ENCODE measurements around the gene VPS36.

DNA sequence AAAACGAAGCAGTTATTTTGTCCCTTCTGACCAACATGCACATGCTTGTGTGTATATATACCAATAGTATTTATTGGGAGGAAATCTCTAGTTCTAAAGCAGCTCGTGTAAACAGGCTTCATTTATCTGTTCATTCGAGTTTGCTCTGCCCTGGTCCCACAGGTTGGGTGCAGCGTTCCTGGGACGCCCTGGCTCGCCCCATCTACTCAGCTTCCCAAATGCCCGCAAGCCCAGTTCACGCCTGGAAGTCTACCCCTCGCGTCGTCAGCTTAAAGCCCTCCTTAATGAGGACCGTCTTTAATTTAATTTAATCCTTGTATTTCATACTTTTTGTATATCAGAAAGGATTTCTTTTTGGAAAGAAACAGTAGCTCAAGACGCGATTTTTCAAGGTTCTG is 45.1 kb downstream of the VPS36 start:
- TF ChIP-seq POLR2A (IDR thresholded peaks at IDR 0.05; ENCODE audit: low read depth, low read length) = no peak
- no peak for TF ChIP-seq ZNF274 (IDR thresholded peaks at IDR 0.05; ENCODE audit: insufficient read depth, insufficient read length)
- TF ChIP-seq, protein P1, sequence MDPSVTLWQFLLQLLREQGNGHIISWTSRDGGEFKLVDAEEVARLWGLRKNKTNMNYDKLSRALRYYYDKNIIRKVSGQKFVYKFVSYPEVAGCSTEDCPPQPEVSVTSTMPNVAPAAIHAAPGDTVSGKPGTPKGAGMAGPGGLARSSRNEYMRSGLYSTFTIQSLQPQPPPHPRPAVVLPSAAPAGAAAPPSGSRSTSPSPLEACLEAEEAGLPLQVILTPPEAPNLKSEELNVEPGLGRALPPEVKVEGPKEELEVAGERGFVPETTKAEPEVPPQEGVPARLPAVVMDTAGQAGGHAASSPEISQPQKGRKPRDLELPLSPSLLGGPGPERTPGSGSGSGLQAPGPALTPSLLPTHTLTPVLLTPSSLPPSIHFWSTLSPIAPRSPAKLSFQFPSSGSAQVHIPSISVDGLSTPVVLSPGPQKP (IDR thresholded peaks at IDR 0.05; ENCODE audit: low read depth, low read length) = no peak
- TF ChIP-seq, protein P2, sequence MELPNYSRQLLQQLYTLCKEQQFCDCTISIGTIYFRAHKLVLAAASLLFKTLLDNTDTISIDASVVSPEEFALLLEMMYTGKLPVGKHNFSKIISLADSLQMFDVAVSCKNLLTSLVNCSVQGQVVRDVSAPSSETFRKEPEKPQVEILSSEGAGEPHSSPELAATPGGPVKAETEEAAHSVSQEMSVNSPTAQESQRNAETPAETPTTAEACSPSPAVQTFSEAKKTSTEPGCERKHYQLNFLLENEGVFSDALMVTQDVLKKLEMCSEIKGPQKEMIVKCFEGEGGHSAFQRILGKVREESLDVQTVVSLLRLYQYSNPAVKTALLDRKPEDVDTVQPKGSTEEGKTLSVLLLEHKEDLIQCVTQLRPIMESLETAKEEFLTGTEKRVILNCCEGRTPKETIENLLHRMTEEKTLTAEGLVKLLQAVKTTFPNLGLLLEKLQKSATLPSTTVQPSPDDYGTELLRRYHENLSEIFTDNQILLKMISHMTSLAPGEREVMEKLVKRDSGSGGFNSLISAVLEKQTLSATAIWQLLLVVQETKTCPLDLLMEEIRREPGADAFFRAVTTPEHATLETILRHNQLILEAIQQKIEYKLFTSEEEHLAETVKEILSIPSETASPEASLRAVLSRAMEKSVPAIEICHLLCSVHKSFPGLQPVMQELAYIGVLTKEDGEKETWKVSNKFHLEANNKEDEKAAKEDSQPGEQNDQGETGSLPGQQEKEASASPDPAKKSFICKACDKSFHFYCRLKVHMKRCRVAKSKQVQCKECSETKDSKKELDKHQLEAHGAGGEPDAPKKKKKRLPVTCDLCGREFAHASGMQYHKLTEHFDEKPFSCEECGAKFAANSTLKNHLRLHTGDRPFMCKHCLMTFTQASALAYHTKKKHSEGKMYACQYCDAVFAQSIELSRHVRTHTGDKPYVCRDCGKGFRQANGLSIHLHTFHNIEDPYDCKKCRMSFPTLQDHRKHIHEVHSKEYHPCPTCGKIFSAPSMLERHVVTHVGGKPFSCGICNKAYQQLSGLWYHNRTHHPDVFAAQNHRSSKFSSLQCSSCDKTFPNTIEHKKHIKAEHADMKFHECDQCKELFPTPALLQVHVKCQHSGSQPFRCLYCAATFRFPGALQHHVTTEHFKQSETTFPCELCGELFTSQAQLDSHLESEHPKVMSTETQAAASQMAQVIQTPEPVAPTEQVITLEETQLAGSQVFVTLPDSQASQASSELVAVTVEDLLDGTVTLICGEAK (IDR thresholded peaks at IDR 0.05; ENCODE audit: borderline replicate concordance) = no peak
- TF ChIP-seq, protein P3, sequence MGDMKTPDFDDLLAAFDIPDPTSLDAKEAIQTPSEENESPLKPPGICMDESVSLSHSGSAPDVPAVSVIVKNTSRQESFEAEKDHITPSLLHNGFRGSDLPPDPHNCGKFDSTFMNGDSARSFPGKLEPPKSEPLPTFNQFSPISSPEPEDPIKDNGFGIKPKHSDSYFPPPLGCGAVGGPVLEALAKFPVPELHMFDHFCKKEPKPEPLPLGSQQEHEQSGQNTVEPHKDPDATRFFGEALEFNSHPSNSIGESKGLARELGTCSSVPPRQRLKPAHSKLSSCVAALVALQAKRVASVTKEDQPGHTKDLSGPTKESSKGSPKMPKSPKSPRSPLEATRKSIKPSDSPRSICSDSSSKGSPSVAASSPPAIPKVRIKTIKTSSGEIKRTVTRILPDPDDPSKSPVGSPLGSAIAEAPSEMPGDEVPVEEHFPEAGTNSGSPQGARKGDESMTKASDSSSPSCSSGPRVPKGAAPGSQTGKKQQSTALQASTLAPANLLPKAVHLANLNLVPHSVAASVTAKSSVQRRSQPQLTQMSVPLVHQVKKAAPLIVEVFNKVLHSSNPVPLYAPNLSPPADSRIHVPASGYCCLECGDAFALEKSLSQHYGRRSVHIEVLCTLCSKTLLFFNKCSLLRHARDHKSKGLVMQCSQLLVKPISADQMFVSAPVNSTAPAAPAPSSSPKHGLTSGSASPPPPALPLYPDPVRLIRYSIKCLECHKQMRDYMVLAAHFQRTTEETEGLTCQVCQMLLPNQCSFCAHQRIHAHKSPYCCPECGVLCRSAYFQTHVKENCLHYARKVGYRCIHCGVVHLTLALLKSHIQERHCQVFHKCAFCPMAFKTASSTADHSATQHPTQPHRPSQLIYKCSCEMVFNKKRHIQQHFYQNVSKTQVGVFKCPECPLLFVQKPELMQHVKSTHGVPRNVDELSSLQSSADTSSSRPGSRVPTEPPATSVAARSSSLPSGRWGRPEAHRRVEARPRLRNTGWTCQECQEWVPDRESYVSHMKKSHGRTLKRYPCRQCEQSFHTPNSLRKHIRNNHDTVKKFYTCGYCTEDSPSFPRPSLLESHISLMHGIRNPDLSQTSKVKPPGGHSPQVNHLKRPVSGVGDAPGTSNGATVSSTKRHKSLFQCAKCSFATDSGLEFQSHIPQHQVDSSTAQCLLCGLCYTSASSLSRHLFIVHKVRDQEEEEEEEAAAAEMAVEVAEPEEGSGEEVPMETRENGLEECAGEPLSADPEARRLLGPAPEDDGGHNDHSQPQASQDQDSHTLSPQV (IDR thresholded peaks at IDR 0.05) = no peak
- no peak for TF ChIP-seq POLR2AphosphoS5 (IDR thresholded peaks at IDR 0.05; ENCODE audit: low read length)
- no peak for TF ChIP-seq SMARCA5 (IDR thresholded peaks at IDR 0.05)
- TF ChIP-seq, protein P4, sequence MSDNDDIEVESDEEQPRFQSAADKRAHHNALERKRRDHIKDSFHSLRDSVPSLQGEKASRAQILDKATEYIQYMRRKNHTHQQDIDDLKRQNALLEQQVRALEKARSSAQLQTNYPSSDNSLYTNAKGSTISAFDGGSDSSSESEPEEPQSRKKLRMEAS (IDR thresholded peaks at IDR 0.05; ENCODE audit: low read depth, low read length) = no peak

All from GM12878 (cell line).